Liver (tissue), 9 donors: ENCODE measurements around the gene BAHCC1. TPM values are rescaled to one million over a fixed set of nuclear protein-coding genes. Genes with fewer than 3 reads are reported as not detected.

Experiments used
- DNase-seq: peaks from one replicate; pipeline ENCODE4 v3.0.0-alpha.2; 2017; ENCODE audit warnings: low spot score
- H3K27ac ChIP-seq, 2 donors: one replicate each; pipeline ENCODE4 v1.7.0; 2013; ENCODE audit warnings: inconsistent platforms in 2 of 2, low read length in 2 of 2, control low read depth in 1 of 2, low read depth in 1 of 2, mild to moderate bottlenecking in 1 of 2
- H3K27me3 ChIP-seq, 4 donors: one replicate each; pipeline versions ENCODE4 v1.6.1 to v1.7.0; 2013; ENCODE audit warnings: low read length in 3 of 4, inconsistent platforms in 1 of 4, mild to moderate bottlenecking in 1 of 4, moderate library complexity in 1 of 4; ENCODE audit not compliant: control insufficient read depth in 4 of 4, insufficient read depth in 4 of 4
- H3K36me3 ChIP-seq, 4 donors: one replicate each; pipeline versions ENCODE4 v1.6.1 to v1.7.0; 2013; ENCODE audit warnings: low read length in 3 of 4, mild to moderate bottlenecking in 3 of 4, low read depth in 1 of 4, moderate library complexity in 1 of 4; ENCODE audit not compliant: control insufficient read depth in 4 of 4, insufficient read depth in 3 of 4
- H3K4me1 ChIP-seq, 4 donors: one replicate each; pipeline versions ENCODE4 v1.6.1 to v1.7.0; 2013; ENCODE audit warnings: low read length in 3 of 4, mild to moderate bottlenecking in 3 of 4, moderate library complexity in 1 of 4; ENCODE audit not compliant: control insufficient read depth in 4 of 4, insufficient read depth in 4 of 4
- H3K4me3 ChIP-seq, 3 donors: one replicate each; pipeline versions ENCODE4 v1.6.1 to v1.7.0; 2013; ENCODE audit warnings: low read length in 3 of 3, control low read depth in 1 of 3, low read depth in 1 of 3, mild to moderate bottlenecking in 1 of 3
- H3K9ac ChIP-seq, 2 donors: one replicate each; pipeline ENCODE4 v1.7.0; 2013; ENCODE audit warnings: low read length in 2 of 2, mild to moderate bottlenecking in 2 of 2, moderate library complexity in 2 of 2, control low read depth in 1 of 2, low read depth in 1 of 2
- H3K9me3 ChIP-seq, 4 donors: one replicate each; pipeline versions ENCODE4 v1.6.1 to v1.7.0; 2013; ENCODE audit warnings: low read length in 3 of 4; ENCODE audit not compliant: control insufficient read depth in 4 of 4
- EGR1 ChIP-seq, 2 donors: IDR thresholded peaks; 2 replicates each; pipeline ENCODE4 v1.6.1; 2016 to 2018; ENCODE audit warnings: antibody characterized with exemption in 2 of 2, low read depth in 2 of 2
- FOXA1 ChIP-seq: IDR thresholded peaks from 2 replicates; pipeline ENCODE4 v1.6.1; 2016; ENCODE audit warnings: antibody characterized with exemption
- HNF4A ChIP-seq, 2 donors: conservative IDR thresholded peaks; 2 replicates each; pipeline ENCODE4 v1.6.1; 2016; ENCODE audit warnings: antibody characterized with exemption in 2 of 2, mild to moderate bottlenecking in 2 of 2
- JUND ChIP-seq, 2 donors: IDR thresholded peaks; 2 replicates each; pipeline ENCODE4 v1.6.1; 2016; ENCODE audit warnings: antibody characterized with exemption in 2 of 2
- MAX ChIP-seq: IDR thresholded peaks from 2 replicates; pipeline ENCODE4 v1.6.1; 2016; ENCODE audit warnings: antibody characterized with exemption
- NR2F2 ChIP-seq: IDR thresholded peaks from 2 replicates; pipeline ENCODE4 v1.6.1; 2016; ENCODE audit warnings: antibody characterized with exemption
- RAD21 ChIP-seq, 2 donors: IDR thresholded peaks; 2 replicates each; pipeline ENCODE4 v1.6.1; 2016; ENCODE audit warnings: antibody characterized with exemption in 2 of 2, mild to moderate bottlenecking in 2 of 2
- REST ChIP-seq: IDR thresholded peaks from 2 replicates; pipeline ENCODE4 v1.6.1; 2016; ENCODE audit warnings: antibody characterized with exemption, mild to moderate bottlenecking
- RXRA ChIP-seq, 2 donors: IDR thresholded peaks; 2 replicates each; pipeline ENCODE4 v1.6.1; 2017 to 2018; ENCODE audit warnings: antibody characterized with exemption in 2 of 2, mild to moderate bottlenecking in 1 of 2
- SP1 ChIP-seq: IDR thresholded peaks from 2 replicates; pipeline ENCODE4 v1.6.1; 2018; ENCODE audit warnings: antibody characterized with exemption, mild to moderate bottlenecking
- WGBS: extraction: QIAGEN DNeasy Blood & Tissue Kit; methylation state at CpG from one replicate; pipeline ENCODE4 v1.1.7; 2013; 5-methylcytosine and 5-hydroxymethylcytosine counted together
- polyA plus RNA-seq, 2 donors: library from polyadenylated mRNA; stranded (reverse) in 1 of 2; unstranded in 1 of 2; fragments of 200-250 nt in 1 of 2; fragments of >200 nt in 1 of 2; fragmentation: Nextera tagmentation in 1 of 2; extraction: Ambion mirVana in 1 of 2; gene quantifications; one replicate each; pipeline versions ENCODE4 v1.2.1 to v1.2.3, GENCODE V29; 2013 to 2015
- total RNA-seq, 2 donors: library from RNA; depleted of rRNA; stranded (reverse); fragments of >200 nt; gene quantifications; one replicate each; pipeline ENCODE4 v1.2.3, GENCODE V29; 2014
- TF ChIP-seq, protein P1 (sequence below): IDR thresholded peaks from 2 replicates; pipeline ENCODE4 v1.6.1; 2016; ENCODE audit warnings: antibody characterized with exemption
- donor health status: healthy.
- donor health status: healthy.
- donor health status: healthy.
- donor health status: healthy.
- donor health status: healthy.

Gene BAHCC1
- total and polyA plus RNA-seq, 4 donors, result 0.76 to 3.9 (median 2.5) TPM

- TF ChIP-seq REST, result no peak
- no peak for TF ChIP-seq EGR1 (IDR thresholded peaks at IDR 0.05; ENCODE audit: low read depth in 2 of 2)
- no peak for TF ChIP-seq RAD21 (IDR thresholded peaks at IDR 0.05)
- TF ChIP-seq MAX, result no peak
- no peak for TF ChIP-seq HNF4A (conservative IDR thresholded peaks at IDR 0.05)
- no peak for TF ChIP-seq FOXA1
Observed at GRCh38 chr17:81470270-81470943, 75.2 kb downstream of the BAHCC1 start (continued).

DNA sequence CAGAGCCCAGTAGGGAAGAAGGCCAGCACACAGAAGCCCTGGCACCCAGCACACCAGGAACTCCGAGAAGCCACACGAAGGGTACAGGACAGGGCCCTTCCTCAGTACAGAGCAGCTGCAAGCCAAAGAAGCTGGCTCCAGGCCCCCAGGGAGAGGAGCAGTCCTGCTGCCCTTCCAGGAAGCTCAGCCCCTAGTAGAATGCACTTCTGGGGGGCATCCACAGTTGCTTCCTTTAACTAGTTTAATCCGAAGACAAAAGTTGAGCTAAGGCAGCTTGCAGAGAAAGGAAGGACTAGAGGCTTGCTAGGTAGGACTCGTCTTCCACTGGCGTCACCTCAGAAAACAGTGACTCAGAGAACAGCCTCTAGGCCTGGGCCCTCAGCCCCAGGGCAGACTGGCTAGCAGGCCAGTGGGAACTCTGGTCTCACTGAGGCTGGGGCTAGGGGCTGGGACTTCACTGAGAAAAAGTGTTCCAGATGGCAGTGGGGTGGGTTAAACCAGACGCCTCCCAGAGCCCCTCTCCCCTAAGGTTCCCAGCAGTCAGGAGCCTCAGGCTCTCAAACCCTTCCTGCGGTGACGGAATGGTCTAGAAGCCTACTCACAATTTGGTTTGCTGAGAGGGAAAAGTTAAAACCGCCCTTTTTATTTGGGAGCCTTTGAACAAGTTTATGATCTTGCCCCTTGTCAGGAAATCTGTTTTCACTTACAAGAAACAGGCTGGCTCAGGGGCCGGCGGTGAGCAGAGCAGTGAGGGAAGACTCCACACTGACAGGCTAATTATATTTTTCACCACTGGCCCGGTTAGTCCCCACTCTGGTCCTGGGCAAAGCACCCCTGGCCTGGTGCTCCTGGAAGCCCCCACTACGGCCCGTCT is 75.9 kb downstream of the BAHCC1 start:
- no peaks in the 10 kb centered on the region for H3K27me3 ChIP-seq
- no peak overlapping the region for H3K27ac ChIP-seq
- H3K4me1 ChIP-seq, result no peaks in the 10 kb centered on the region
- whole genome bisulfite sequencing, result 84% methylated on average over 14 of the region's 14 CpGs
- H3K9ac ChIP-seq, result no peak overlapping the region
- H3K9me3 ChIP-seq, result no peaks in the 10 kb centered on the region
- no peak for DNase-seq
- TF ChIP-seq, protein P1, sequence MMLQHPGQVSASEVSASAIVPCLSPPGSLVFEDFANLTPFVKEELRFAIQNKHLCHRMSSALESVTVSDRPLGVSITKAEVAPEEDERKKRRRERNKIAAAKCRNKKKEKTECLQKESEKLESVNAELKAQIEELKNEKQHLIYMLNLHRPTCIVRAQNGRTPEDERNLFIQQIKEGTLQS, result no peak
- TF ChIP-seq RXRA (IDR thresholded peaks at IDR 0.05) (no peak), NR2F2 (no peak), FOXA1 (no peak), RAD21 (IDR thresholded peaks at IDR 0.05) (no peak)
- no peak overlapping the region for H3K4me3 ChIP-seq
- H3K36me3 ChIP-seq, result no peaks in the 10 kb centered on the region

GRCh38 chr17:81471818-81472456 is 76.7 kb downstream of the BAHCC1 start:
- Histone ChIP-seq H3K27me3 (no peaks in the 10 kb centered on the region), H3K9ac (no peak overlapping the region), H3K4me1 (no peaks in the 10 kb centered on the region), H3K36me3 (no peaks in the 10 kb centered on the region), H3K9me3 (no peaks in the 10 kb centered on the region), H3K27ac (no peak overlapping the region), H3K4me3 (no peak overlapping the region)
- TF ChIP-seq EGR1 (IDR thresholded peaks at IDR 0.05; ENCODE audit: low read depth in 2 of 2) (no peak), JUND (IDR thresholded peaks at IDR 0.05) (no peak), RAD21 (IDR thresholded peaks at IDR 0.05) (peak in 1 of 2 donors; percentile 33), FOXA1 (no peak), SP1 (peak; percentile 8)
- no peak for DNase-seq
- WGBS, result 88% methylated on average over 28 of the region's 28 CpGs
